Endothelial cell of umbilical vein (primary cell): ENCODE results near the gene CHST15. TPM values are rescaled to one million over a fixed set of nuclear protein-coding genes. Genes with fewer than 3 reads are reported as not detected.

ENCODE experiments used
- BruUV-seq: library from RNA; stranded (reverse); fragments of 400-500 nt; replicated peaks from 2 replicates; lab custom pipeline; 2021; lab: Mats Ljungman, UMichigan
- CTCF ChIA-PET: fragments of 300-600, 350-600 bp; sonication (Branson Sonifier 250); formaldehyde crosslinking; loops from one replicate; lab custom pipeline; 2021; ENCODE audit warnings: antibody characterized with exemption, inconsistent platforms; lab: Charles Lee
- POLR2A ChIA-PET: fragments of 300-600, 350-600 bp; sonication (Branson Sonifier 250); formaldehyde crosslinking; loops from one replicate; lab custom pipeline; 2021; ENCODE audit warnings: antibody characterized with exemption, inconsistent platforms; lab: Charles Lee
- DNase-seq: peaks from one replicate; pipeline ENCODE4 v3.0.0-alpha.2; 2011; ENCODE audit warnings: low read depth, low spot score
- FAIRE-seq: peaks from 2 replicates; lab custom pipeline; 2011; peaks lifted over from hg19 to GRCh38; lab: Jason Lieb, UNC
- H2AFZ ChIP-seq: 2 replicates; pipeline ENCODE4 v1.6.0; 2012; ENCODE audit warnings: low read depth, low read length, control low read depth, inconsistent platforms
- H3K27ac ChIP-seq: 2 replicates; pipeline ENCODE4 v1.5.1; 2011; ENCODE audit warnings: low read depth, mild to moderate bottlenecking, control low read depth, low read length, moderate library complexity; ENCODE audit not compliant: insufficient read depth
- H3K27me3 ChIP-seq, 2 experiments: 2 replicates each; pipeline versions ENCODE4 v1.6.0 to v1.6.1; 2011; ENCODE audit warnings: low read length in 2 of 2, mixed read lengths in 1 of 2; ENCODE audit not compliant: control insufficient read depth in 2 of 2, insufficient read depth in 2 of 2
- H3K36me3 ChIP-seq, 2 experiments: 2 replicates in 1 of 2; 3 replicates in 1 of 2; pipeline ENCODE4 v1.5.1; 2011; ENCODE audit warnings: low read length in 2 of 2, mild to moderate bottlenecking in 1 of 2, moderate library complexity in 1 of 2; ENCODE audit not compliant: control insufficient read depth in 2 of 2, insufficient read depth in 2 of 2; ENCODE audit errors: extremely low read depth in 1 of 2
- H3K4me1 ChIP-seq: 3 replicates; pipeline ENCODE4 v1.5.1; 2011; ENCODE audit warnings: mild to moderate bottlenecking, low read length; ENCODE audit not compliant: control insufficient read depth, insufficient read depth; ENCODE audit errors: extremely low read depth
- H3K4me2 ChIP-seq: 2 replicates; pipeline ENCODE4 v1.6.1; 2011; ENCODE audit warnings: low read length, control low read depth, mixed read lengths; ENCODE audit not compliant: insufficient read depth
- H3K4me3 ChIP-seq, 3 experiments: fragments of 200-600 bp in 1 of 3; sonication (generic), shearing (Covaris generic) in 1 of 3; replicated peaks in 1 of 3; 2 replicates each; pipeline ENCODE4 v1.5.1; 2011 to 2016; ENCODE audit warnings: control low read depth in 3 of 3, low read length in 3 of 3, mild to moderate bottlenecking in 2 of 3, inconsistent platforms in 1 of 3, low read depth in 1 of 3, moderate library complexity in 1 of 3; ENCODE audit not compliant: insufficient read depth in 1 of 3
- H3K79me2 ChIP-seq: 2 replicates; pipeline ENCODE4 v1.6.0; 2012; ENCODE audit warnings: low read length, inconsistent platforms; ENCODE audit not compliant: control insufficient read depth, insufficient read depth
- H3K9ac ChIP-seq: replicated peaks from 2 replicates; pipeline ENCODE3; 2011; ENCODE audit warnings: low read length, control low read depth; ENCODE audit not compliant: insufficient read depth; ENCODE audit errors: extremely low read depth
- H3K9me1 ChIP-seq: replicated peaks from 3 replicates; pipeline ENCODE4 v1.6.0; 2011; ENCODE audit warnings: mild to moderate bottlenecking, low read length; ENCODE audit not compliant: control insufficient read depth, insufficient read depth; ENCODE audit errors: extremely low read depth
- H3K9me3 ChIP-seq: replicated peaks from 2 replicates; pipeline ENCODE4 v1.5.1; 2012; ENCODE audit warnings: low read length, inconsistent platforms; ENCODE audit not compliant: control insufficient read depth, insufficient read depth
- H4K20me1 ChIP-seq: replicated peaks from 2 replicates; pipeline ENCODE3; 2011; ENCODE audit warnings: mild to moderate bottlenecking, low read length; ENCODE audit not compliant: control insufficient read depth, insufficient read depth; ENCODE audit errors: extremely low read depth
- CTCF ChIP-seq, 2 donors: IDR thresholded peaks; 1 replicate in 1 of 2; 2 replicates in 1 of 2; pipeline ENCODE4 v1.5.1; 2011; ENCODE audit warnings: low read length in 2 of 2, mild to moderate bottlenecking in 2 of 2, moderate library complexity in 2 of 2, control low read depth in 1 of 2, inconsistent platforms in 1 of 2, low read depth in 1 of 2; ENCODE audit not compliant: insufficient read depth in 1 of 2; ENCODE audit errors: extremely low read depth in 1 of 2
- EZH2 ChIP-seq: IDR thresholded peaks from 2 replicates; pipeline ENCODE4 v1.6.1; 2012; ENCODE audit warnings: borderline replicate concordance, low read depth, mild to moderate bottlenecking, moderate library complexity, low read length, inconsistent platforms; ENCODE audit not compliant: severe bottlenecking
- FOS ChIP-seq: IDR thresholded peaks from 2 replicates; pipeline ENCODE4 v1.6.1; 2011; ENCODE audit warnings: mild to moderate bottlenecking, low read length, moderate library complexity, borderline replicate concordance; ENCODE audit not compliant: insufficient read depth
- GATA2 ChIP-seq: IDR thresholded peaks from 2 replicates; pipeline ENCODE4 v1.7.0; 2011; ENCODE audit warnings: low read depth, mild to moderate bottlenecking, moderate library complexity, mixed read lengths, low read length; ENCODE audit not compliant: insufficient read length, insufficient read depth
- JUN ChIP-seq: IDR thresholded peaks from 2 replicates; pipeline ENCODE4 v1.6.1; 2011; ENCODE audit warnings: borderline replicate concordance, low read depth; ENCODE audit not compliant: insufficient read length, insufficient read depth
- MAX ChIP-seq: IDR thresholded peaks from 2 replicates; pipeline ENCODE4 v1.6.1; 2011; ENCODE audit not compliant: insufficient read depth, insufficient read length
- MYC ChIP-seq: IDR thresholded peaks from one replicate; pipeline ENCODE4 v1.6.1; 2011; ENCODE audit warnings: mild to moderate bottlenecking, low read depth, low read length
- POLR2A ChIP-seq: IDR thresholded peaks from 2 replicates; pipeline ENCODE4 v1.6.1; 2012; ENCODE audit warnings: low read depth, mild to moderate bottlenecking, control low read depth, low read length
- POLR2AphosphoS5 ChIP-seq: IDR thresholded peaks from 2 replicates; pipeline ENCODE4 v1.6.1; 2012; ENCODE audit warnings: low read depth, mild to moderate bottlenecking, control low read depth, low read length, moderate library complexity; ENCODE audit not compliant: insufficient read depth
- dilution Hi-C: fragments of 300-500 bp; cut with MboI; formaldehyde crosslinking; loops from one replicate; pipeline ENCODE4 v1.15.0; 2019; ENCODE audit warnings: low sequenced_read_pairs; ENCODE audit not compliant: extremely low pct_ligation_motif_present
- intact Hi-C: fragments of 100-400 bp; cut with micrococcal nuclease; formaldehyde crosslinking; loops from one replicate; pipeline ENCODE4 v1.10.0; 2022
- polyA plus RNA-seq, 4 experiments: library from polyadenylated mRNA; depleted of rRNA in 3 of 4; stranded (reverse) in 3 of 4; unstranded in 1 of 4; fragments of >200 nt; gene quantifications; 2 replicates each; pipeline versions ENCODE4 v1.2.1 to v1.2.3, GENCODE V29; 2011 to 2012; ENCODE audit warnings: missing spikeins in 1 of 4
- total RNA-seq: library from RNA; stranded (reverse); gene quantifications from 2 replicates; pipeline ENCODE4 v1.2.3, GENCODE V29; 2021

CHST15 gene
- total and polyA plus RNA-seq, 2 donors (not counting 3 experiments of a cell fraction or from before 2014, with no cell fraction given) = 23.1 to 29.2 TPM

GRCh38 chr10:124128811-124129145, 35.4 kb upstream of the CHST15 start:
- no peaks in the 10 kb centered on the region for H4K20me1 ChIP-seq
- intact Hi-C loops (loop anchor here (10.0 kb wide), 1 partner anchor 324 kb away; no protein-coding TSS in a partner anchor), dilution Hi-C loops (no loop called here)
- no TSS peak for BruUV-seq
- no peak for DNase-seq
- no peaks in the 10 kb centered on the region for H3K36me3 ChIP-seq
- no peak overlapping the region for H3K4me2 ChIP-seq
- FAIRE-seq = no peak
- H3K9me3 ChIP-seq = no peaks in the 10 kb centered on the region
- H2AFZ ChIP-seq = no peak overlapping the region
- no peak overlapping the region for H3K9ac ChIP-seq
- no peaks in the 10 kb centered on the region for H3K9me1 ChIP-seq
- no peaks in the 10 kb centered on the region for H3K4me1 ChIP-seq
- no peak overlapping the region for H3K4me3 ChIP-seq
- ChIA-PET POLR2A (no interaction called here), CTCF (no interaction called here)
- peaks cover 0 to 2% of the 10 kb centered on the region in 2 experiments for H3K27me3 ChIP-seq
- H3K27ac ChIP-seq = no peak overlapping the region
- H3K79me2 ChIP-seq = no peaks in the 10 kb centered on the region
- no peak for TF ChIP-seq CTCF (IDR thresholded peaks at IDR 0.05; ENCODE audit: extremely low read depth in 1 of 2, insufficient read depth in 1 of 2, low read depth in 1 of 2, low read length in 2 of 2)
- TF ChIP-seq JUN = no peak
- no peak for TF ChIP-seq MAX
- no peak for TF ChIP-seq EZH2
- no peak for TF ChIP-seq POLR2AphosphoS5
- TF ChIP-seq FOS = no peak
- no peak for TF ChIP-seq GATA2
- no peak for TF ChIP-seq MYC
- no peak for TF ChIP-seq POLR2A
